Spinal cord (tissue), 10 donors: ENCODE data around the gene NEK11. TPM values are rescaled to one million over a fixed set of nuclear protein-coding genes. Genes with fewer than 3 reads are reported as not detected.
"Not testable (repeated sequence)": the region's sequence is repeated elsewhere in the genome, so short reads cannot be mapped to it uniquely, and the experiment has no call there.

Source experiments
- DNase-seq, 6 donors: peaks; one replicate each; pipeline versions ENCODE4 v3.0.0 to v3.0.0-alpha.2; 2013 to 2015; ENCODE audit warnings: low spot score in 6 of 6, low read depth in 4 of 6
- H3K27ac ChIP-seq: one replicate; pipeline ENCODE4 v1.5.1; 2013; ENCODE audit warnings: low read depth, low read length, control low read depth
- H3K27me3 ChIP-seq: one replicate; pipeline ENCODE4 v1.6.1; 2013; ENCODE audit warnings: low read length; ENCODE audit not compliant: control insufficient read depth, insufficient read depth
- H3K36me3 ChIP-seq: one replicate; pipeline ENCODE4 v1.6.1; 2013; ENCODE audit warnings: low read length; ENCODE audit not compliant: control insufficient read depth, insufficient read depth
- H3K4me1 ChIP-seq: one replicate; pipeline ENCODE4 v1.6.1; 2013; ENCODE audit warnings: low read length; ENCODE audit not compliant: control insufficient read depth, insufficient read depth
- H3K4me3 ChIP-seq: one replicate; pipeline ENCODE4 v1.5.1; 2013; ENCODE audit warnings: low read depth, low read length, control low read depth
- H3K9me3 ChIP-seq: one replicate; pipeline ENCODE4 v1.6.1; 2013; ENCODE audit warnings: low read length; ENCODE audit not compliant: control insufficient read depth, insufficient read depth
- WGBS: methylation state at CpG from one replicate; pipeline ENCODE4 v1.1.5; 2013; ENCODE audit warnings: missing lambda C conversion rate; ENCODE audit not compliant: insufficient coverage; 5-methylcytosine and 5-hydroxymethylcytosine counted together
- polyA plus RNA-seq, 2 donors: library from polyadenylated mRNA; unstranded; fragments of 120-200 nt; gene quantifications; one replicate each; pipeline ENCODE4 v1.2.1, GENCODE V29; 2013; ENCODE audit not compliant: insufficient read length in 2 of 2
- total RNA-seq, 2 donors: library from RNA; depleted of rRNA in 1 of 2; stranded (reverse); fragments of 120-200 nt in 1 of 2; fragments of >200 nt in 1 of 2; gene quantifications; one replicate each; pipeline versions ENCODE4 v1.2.3 to v1.2.4, GENCODE V29; 2013 to 2014
- donor health status: healthy.

NEK11 gene
- total and polyA plus RNA-seq, 4 donors = 20.8 to 42.1 (median 23.3) TPM

GRCh38 chr3:131328721-131329120 is 302.0 kb downstream of the NEK11 start:
- no peaks in the 10 kb centered on the region for H3K9me3 ChIP-seq
- no peak overlapping the region for H3K4me3 ChIP-seq
- WGBS = 43% methylated on average over 2 of the region's 3 CpGs
- DNase-seq = peak in 2 of 6 donors; percentile 56 to 90
- no peaks in the 10 kb centered on the region for H3K27me3 ChIP-seq
- no peak overlapping the region for H3K27ac ChIP-seq
- H3K4me1 ChIP-seq = peaks cover 2% of the 10 kb centered on the region
- no peaks in the 10 kb centered on the region for H3K36me3 ChIP-seq

- Histone ChIP-seq H3K27me3 (no peaks in the 10 kb centered on the region), H3K9me3 (no peaks in the 10 kb centered on the region), H3K4me3 (no peak overlapping the region), H3K27ac (no peak overlapping the region), H3K4me1 (peaks cover 2% of the 10 kb centered on the region), H3K36me3 (no peaks in the 10 kb centered on the region)
- DNase-seq = no peak
- whole genome bisulfite sequencing = 90% methylated on average over 5 of the region's 5 CpGs
These were observed 303.1 kb downstream of the NEK11 start for GRCh38 chr3:131329774-131330173.

GRCh38 chr3:131331456-131332085 is 304.9 kb downstream of the NEK11 start:
- not testable (repeated sequence) for H3K27ac ChIP-seq, H3K36me3 ChIP-seq, H3K4me1 ChIP-seq, H3K27me3 ChIP-seq, H3K4me3 ChIP-seq, H3K9me3 ChIP-seq, DNase-seq
- 87% methylated on average over 8 of the region's 27 CpGs for WGBS

- H3K4me3 ChIP-seq = no peak overlapping the region
- peaks cover 5% of the 10 kb centered on the region for H3K9me3 ChIP-seq
- H3K4me1 ChIP-seq = no peaks in the 10 kb centered on the region
- 100% methylated on average over 2 of the region's 3 CpGs for WGBS
- H3K27me3 ChIP-seq = no peaks in the 10 kb centered on the region
- no peaks in the 10 kb centered on the region for H3K36me3 ChIP-seq
- H3K27ac ChIP-seq = no peak overlapping the region
- DNase-seq = no peak
These were observed 312.4 kb downstream of the NEK11 start for GRCh38 chr3:131338948-131339640.

GRCh38 chr3:131341761-131342160 is 315.1 kb downstream of the NEK11 start:
- peaks cover 5% of the 10 kb centered on the region for H3K9me3 ChIP-seq
- H3K36me3 ChIP-seq = no peaks in the 10 kb centered on the region
- no peak overlapping the region for H3K4me3 ChIP-seq
- H3K27ac ChIP-seq = no peak overlapping the region
- H3K4me1 ChIP-seq = no peaks in the 10 kb centered on the region
- WGBS = 100% methylated on average over 2 of the region's 2 CpGs
- no peaks in the 10 kb centered on the region for H3K27me3 ChIP-seq
- DNase-seq = no peak

- WGBS = no CpG with 5 or more reads among the region's 2 CpGs
- Histone ChIP-seq H3K36me3 (no peaks in the 10 kb centered on the region), H3K27me3 (no peaks in the 10 kb centered on the region), H3K4me3 (no peak overlapping the region), H3K27ac (no peak overlapping the region), H3K9me3 (peaks cover 1% of the 10 kb centered on the region), H3K4me1 (no peaks in the 10 kb centered on the region)
- DNase-seq = no peak
These were observed 322.2 kb downstream of the NEK11 start for GRCh38 chr3:131348911-131349310.

- H3K9me3 ChIP-seq = no peaks in the 10 kb centered on the region
- no peak for DNase-seq
- no peak overlapping the region for H3K27ac ChIP-seq
- WGBS = 100% methylated on average over 1 of the region's 5 CpGs
- H3K36me3 ChIP-seq = no peaks in the 10 kb centered on the region
- H3K27me3 ChIP-seq = no peaks in the 10 kb centered on the region
- no peaks in the 10 kb centered on the region for H3K4me1 ChIP-seq
- no peak overlapping the region for H3K4me3 ChIP-seq
These were observed 322.8 kb downstream of the NEK11 start for GRCh38 chr3:131349454-131349853.

GRCh38 chr3:131349946-131350347 is 323.3 kb downstream of the NEK11 start:
- H3K27me3 ChIP-seq = no peaks in the 10 kb centered on the region
- H3K27ac ChIP-seq = no peak overlapping the region
- no peaks in the 10 kb centered on the region for H3K4me1 ChIP-seq
- 69% methylated on average over 4 of the region's 4 CpGs for WGBS
- H3K4me3 ChIP-seq = no peak overlapping the region
- no peaks in the 10 kb centered on the region for H3K36me3 ChIP-seq
- H3K9me3 ChIP-seq = no peaks in the 10 kb centered on the region
- no peak for DNase-seq

- Histone ChIP-seq H3K4me3 (no peak overlapping the region), H3K36me3 (no peaks in the 10 kb centered on the region), H3K27me3 (no peaks in the 10 kb centered on the region), H3K4me1 (no peaks in the 10 kb centered on the region), H3K27ac (no peak overlapping the region), H3K9me3 (no peaks in the 10 kb centered on the region)
- WGBS = no CpG with 5 or more reads among the region's 1 CpG
- DNase-seq = no peak
These were observed 323.8 kb downstream of the NEK11 start for GRCh38 chr3:131350506-131350905.
